NCI-H2196 (cell line): ENCODE results near the gene AP2A2.
"Not testable (repeated sequence)": the region's sequence is repeated elsewhere in the genome, so short reads cannot be mapped to it uniquely, and the experiment has no call there.

ENCODE experiments used
- DNase-seq: peaks from one replicate; lab custom pipeline; 2025; ENCODE audit not compliant: unreplicated experiment; lab: John Stamatoyannopoulos, UW

Gene AP2A2

DNA sequence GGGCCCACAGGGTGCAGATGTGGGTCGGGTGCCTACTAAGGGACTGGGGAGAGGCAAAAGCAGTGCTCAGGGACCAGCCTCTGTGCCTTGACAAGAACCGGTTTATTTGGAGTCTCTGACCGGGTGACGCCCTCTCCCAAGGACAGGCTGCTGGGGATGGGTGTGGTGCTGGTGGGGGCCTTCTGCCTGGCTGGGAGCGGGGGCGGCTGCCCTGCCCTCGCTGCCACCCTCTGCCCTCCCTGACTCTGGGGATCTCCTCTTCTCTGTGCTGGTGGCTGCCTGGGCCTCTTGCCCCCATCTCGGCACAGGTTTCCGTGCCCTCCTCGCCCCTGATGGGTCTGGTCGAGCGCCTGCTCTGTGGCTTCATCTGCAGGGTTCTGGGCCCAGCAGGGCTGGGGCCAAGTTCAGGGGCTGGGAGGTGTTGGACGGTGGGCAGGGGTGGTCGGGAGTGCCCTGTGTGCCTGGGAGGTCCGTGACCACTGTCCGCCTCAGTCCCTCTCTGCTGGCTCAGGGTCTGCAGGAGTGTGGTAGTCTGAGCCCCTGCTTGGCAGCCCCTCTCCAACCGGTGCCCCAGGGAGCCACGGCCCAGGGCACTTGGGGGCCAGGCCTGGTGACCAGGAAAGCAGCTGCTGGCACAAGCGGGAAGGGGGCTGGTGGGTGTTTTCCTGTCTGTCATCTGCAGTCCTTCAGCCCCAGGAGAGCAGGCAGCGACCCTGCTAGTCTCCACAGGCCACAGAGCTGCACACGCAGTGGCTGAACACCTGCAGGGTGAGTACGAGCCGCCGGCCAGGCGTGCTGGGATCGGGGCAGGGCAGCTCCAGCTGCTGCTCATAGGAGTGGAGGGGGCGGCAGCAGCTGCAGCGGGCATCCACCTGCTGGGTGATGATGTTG lies 87.3 kb downstream of the AP2A2 start:
- no peak for DNase-seq

DNA sequence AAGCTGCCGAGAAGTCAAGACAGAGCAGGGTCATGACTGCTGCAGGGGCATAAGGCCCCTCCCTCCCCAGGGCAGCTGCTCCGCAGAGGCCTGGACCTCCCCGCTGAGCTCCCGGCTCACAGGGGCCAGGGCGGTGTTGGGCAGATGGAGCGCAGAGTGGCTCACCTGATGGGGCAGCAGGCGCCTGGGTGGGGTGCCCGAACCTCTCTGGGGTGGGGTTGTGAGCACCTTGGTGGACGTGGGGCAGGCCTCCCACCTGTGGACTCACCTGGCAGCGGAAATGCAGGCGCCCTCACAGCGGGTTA lies 87.9 kb downstream of the AP2A2 start:
- DNase-seq = no peak

DNA sequence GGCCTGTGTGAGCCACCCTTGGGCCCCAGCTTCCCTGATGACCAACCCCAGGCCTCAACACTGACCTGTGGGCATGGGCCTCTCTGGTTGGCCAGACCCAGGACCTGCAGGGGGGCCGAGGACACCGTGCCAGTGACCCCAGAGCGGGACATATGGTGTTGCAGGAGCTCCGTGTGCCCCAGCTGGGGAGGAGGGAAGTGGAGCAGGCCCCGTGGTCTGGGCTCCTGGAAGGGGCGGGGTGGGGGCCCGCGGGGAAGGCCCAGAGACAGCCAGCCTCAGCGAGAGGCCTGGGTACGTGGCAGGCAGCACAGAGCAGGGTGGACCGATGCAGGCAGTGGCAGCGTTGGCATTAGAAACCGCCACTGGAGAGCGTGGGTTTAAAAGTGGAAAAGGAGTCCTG lies 88.6 kb downstream of the AP2A2 start:
- no peak for DNase-seq

DNA sequence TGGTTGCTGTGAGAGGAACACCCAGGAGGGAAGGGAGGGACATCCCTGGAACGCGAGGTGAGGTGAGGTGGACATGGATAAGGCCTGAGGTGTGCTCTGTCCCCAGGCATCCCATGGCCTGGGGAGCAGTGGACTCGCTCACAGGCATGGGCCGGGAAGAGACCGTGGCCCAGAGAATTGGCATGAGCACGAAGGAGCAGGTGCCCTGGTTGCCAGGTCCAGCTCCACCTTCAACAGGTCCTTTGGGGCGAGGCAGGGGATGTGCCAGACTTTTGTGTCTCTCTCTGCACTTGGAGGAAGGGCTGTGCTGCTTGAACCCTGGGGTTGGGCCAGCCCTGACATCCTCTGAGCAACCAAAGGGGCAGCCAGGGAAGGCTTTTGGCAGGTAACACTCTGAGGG lies 89.4 kb downstream of the AP2A2 start:
- DNase-seq = no peak

DNA sequence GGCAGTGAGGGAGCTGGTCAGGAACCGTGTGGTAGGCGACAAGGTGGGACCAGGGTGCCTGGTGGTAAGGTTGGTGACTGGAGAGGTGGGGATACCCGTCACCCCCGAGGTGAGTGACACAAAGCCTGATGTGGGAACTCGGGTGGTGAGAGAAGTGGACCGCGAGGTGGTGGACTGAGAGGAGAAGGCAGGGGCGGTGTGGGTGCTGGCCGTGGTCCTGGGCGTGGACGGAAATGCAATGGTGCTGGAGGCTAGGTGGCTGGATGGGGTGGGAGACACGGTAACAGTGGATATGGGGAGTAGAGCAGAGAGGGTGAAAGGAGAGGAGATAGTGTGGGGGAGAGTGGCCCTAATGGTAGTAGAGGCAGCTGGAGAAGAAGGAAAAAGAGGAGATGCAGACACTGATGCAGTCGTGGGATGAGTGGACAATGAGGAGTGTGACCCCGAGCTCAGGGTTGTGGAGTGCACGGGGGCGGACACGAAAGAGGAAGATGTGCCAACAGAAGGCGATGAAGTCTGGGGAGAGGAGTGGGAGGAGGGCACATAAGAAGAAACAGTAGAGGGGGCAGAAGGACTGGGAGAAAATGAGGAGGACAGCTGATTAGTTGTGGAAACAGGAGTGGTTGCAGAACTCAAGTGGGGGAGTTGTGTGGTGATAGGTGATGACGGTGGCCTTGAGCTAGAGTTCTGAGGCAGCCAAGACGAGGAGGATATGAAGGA lies 90.3 kb downstream of the AP2A2 start:
- no peak for DNase-seq

DNA sequence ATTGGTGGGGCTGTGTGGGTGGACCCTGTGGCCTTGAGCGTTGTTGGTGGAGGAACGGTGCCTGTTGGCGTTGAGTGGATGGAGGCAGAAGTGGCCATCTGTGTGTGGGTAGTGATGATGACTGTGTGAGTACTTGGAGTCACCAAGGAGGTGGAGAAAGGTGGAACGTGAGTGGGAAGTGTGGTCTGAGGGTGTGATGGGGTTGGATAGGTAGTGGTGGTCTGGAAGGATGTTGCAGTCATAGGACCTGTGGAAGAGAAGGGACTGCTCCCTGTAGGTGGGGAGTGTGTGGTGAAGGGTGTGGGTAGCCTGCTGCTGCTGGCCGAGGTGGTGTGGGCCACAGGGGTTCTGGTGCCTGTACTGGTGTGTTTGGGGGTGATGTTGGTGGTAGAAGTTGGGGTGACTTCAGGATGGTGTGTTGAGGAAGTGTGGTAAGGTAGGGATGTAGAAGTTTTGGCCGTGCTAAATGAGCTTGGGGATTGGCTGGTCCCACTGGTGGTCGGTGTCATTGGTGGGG lies 91.0 kb downstream of the AP2A2 start:
- DNase-seq = not testable (repeated sequence)

DNA sequence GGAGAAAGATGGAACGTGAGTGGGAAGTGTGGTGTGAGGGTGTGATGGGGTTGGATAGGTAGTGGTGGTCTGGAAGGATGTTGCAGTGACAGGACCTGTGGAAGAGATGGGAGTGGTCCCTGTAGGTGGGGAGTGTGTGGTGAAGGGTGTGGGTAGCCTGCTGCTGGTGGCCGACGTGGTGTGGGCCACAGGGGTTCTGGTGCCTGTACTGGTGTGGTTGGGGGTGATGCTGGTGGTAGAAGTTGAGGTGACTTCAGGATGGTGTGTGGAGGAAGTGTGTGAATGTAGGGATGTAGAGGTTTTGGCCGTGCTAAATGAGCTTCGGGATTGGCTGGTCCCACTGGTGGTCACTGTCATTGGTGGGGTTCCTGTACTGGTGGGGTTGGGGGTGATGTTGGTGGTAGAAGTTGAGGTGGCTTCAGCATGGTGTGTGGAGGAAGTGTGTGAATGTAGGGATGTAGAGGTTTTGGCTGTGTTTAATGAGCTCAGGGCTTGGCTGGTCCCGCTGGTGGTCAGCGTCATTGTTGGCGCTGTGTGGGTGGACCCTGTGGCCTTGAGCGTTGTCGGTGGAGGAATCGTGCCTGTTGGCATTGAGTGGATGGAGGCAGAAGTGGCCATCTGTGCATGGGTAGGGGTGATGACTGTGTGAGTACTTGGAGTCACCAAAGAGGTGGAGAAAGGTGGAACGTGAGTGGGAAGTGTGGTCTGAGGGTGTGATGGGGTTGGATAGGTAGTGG lies 91.8 kb downstream of the AP2A2 start:
- DNase-seq = no peak

DNA sequence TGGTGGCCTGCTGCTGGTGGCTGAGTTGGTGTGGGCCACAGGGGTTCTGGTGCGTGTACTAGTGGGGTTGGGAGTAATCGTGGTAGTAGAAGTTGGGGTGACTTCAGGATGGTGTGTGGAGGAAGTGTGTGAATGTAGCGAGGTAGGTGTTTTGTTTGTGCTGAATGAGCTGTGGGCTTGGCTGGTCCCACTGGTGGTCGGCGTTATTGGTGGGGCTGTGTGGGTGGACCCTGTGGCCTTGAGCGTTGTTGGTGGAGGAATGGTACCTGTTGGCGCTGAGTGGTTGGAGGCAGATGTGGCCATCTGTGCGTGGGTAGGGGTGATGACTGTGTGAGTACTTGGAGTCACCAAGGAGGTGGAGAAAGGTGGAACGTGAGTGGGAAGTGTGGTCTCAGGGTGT lies 92.4 kb downstream of the AP2A2 start:
- DNase-seq = no peak

DNA sequence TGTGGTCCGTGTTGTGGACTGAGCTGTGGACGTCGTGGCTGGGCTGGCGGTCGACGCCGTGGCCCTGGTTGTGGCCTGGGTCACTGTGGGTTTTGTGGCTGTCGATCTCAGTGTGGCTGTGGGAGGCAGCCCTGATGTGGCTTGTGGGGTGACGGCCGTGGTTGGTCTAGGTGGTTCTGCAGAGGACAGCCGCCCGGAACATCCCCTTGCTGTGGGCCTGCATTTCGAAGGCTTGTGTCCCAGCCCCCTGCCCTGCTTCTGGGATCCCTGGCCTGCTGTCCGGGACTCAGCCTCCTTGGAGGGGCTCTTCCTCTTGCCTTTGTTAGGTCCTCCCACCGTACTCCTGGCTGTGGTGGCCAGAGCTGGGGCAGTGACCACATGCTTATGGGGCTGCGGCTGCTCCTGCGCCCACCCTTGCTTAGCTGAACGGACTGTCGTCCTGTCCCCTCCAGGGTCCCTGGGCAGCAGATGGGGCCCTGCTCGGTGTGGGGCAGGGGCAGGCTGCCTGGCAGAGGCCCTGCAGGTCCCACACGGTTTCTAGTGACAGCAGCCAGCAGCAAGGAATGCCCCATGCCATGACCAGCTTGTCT lies 93.7 kb downstream of the AP2A2 start:
- DNase-seq = no peak

DNA sequence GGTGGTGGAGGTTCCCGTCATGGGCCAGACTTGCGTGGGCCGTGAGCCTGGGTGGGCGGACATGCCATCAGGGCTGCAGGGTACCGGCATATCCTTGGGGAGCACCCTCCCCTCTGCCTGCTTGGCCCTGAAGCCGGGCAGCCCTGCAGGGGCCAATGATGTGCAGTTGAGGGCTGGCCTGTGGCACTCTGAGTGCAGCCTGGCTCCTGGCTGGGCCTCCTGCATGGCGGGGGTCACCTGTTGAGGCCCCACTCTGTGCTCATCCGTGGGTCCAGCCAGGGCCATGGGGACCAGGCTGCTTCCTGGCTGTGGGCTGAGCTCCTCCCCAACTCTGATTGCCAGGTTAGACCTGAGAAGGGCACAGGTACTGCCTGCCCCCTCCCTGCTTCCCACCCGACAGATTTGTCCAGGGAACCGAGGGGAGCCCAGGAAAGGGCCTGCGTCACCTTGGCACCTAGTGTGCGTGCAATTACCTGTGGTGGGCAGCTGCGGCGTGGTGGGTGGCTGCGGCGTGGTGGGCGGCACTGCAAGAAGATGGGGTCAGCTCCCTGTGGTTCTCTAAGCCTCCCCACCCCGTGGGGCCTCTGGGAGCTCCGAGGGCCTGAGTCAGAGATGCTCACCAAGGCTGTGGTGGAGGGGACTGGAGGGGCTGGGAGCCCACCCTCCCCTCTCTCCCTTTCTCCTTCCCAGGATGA lies 94.7 kb downstream of the AP2A2 start:
- no peak for DNase-seq

DNA sequence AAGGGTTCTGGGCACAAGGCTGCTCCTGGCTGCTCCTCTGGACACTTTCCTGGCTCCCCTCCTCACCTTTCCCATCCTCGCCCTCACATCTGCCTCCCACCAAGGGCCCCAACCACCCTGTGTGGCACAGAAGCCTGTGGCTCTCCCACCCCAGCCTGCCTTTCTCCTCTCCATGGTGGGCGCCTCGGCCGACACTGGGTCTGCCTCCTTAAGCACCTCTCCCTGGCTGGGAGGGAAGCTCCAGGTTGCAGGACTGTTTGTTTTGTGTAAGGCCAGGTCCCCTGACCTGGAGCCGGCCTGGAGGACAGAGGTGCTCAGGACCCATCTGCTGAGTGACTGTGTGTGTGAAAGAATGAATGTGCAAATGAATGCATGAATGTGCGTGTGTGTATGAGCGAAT lies 96.7 kb downstream of the AP2A2 start:
- DNase-seq = no peak

DNA sequence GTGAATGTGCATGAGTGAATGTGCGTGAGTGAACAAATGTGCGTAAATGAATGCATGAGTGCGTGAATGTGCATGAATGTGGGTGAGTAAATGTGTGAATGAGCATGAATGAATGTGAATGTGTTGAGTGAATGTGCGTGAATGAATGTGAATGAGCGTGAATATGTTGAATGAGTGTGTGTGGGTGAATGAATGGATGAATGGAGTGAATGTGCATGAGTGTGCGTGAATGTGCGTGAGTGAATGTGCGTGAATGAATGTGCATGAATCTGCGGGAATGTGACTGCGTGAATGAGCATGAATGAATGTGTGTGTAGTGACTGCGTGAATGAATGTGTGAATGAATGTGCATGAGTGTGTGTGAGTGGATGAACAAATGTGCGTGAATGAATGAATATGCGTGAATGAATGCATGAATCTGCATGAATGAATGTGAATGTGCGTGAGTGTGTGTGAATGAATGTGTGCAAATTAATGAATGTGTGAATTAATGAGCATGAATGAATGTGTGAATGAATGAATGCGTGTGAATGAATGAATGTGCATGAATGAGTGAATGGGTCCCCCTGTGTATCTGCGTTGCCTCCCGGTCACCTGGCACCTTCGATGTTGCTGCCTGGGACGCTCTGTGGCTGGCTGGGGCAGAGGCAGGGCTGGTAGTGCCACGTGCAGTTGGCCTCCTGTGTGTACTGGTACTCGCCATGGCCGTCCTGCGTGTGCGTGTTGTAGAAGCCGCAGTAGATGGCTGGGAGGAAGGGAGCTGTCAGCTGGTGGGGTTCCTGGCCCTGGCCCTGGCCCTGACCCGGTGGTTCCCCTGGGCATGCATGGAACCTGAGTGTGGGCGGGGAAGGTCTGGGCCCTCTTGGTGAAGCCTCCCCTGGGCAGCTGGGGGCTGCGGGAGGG lies 97.5 kb downstream of the AP2A2 start:
- DNase-seq = no peak

DNA sequence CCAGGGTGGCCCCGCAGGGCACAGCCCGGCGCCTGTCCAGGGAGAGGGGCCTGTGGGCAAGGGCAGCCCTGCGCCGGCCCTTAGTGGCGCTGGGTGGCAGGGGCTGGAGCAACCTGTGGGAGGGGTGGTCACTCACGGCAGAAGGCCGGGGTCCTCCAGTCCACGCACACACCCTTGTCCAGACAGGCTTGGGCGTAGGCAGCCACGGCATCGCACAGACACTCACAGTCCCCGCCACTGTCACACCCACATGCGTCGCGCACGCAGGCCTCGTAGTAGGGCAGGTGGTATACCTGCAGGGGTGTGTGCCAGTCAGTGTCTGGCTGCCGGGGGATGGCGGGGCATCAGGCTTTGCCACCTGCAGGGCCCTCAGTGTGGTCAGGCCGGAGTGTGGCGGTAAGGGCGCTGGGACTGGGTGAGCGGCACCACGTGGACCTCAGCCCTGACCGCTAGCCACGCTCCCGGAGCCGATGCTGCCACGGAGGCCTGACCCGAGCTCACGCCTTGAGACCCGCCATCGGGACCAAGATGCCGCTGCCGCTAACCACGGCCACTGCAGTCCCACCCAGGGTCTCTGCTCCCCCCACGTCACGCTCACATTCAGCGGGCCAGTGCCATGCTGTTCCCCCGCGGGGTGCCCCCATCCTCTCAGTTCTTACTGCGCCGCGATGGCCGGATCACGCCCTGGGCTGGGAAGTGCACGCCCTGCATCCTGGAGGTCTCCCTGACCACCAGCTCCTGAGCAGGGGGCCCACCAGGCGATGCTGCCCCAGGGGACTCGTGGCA lies 98.3 kb downstream of the AP2A2 start:
- DNase-seq = no peak

DNA sequence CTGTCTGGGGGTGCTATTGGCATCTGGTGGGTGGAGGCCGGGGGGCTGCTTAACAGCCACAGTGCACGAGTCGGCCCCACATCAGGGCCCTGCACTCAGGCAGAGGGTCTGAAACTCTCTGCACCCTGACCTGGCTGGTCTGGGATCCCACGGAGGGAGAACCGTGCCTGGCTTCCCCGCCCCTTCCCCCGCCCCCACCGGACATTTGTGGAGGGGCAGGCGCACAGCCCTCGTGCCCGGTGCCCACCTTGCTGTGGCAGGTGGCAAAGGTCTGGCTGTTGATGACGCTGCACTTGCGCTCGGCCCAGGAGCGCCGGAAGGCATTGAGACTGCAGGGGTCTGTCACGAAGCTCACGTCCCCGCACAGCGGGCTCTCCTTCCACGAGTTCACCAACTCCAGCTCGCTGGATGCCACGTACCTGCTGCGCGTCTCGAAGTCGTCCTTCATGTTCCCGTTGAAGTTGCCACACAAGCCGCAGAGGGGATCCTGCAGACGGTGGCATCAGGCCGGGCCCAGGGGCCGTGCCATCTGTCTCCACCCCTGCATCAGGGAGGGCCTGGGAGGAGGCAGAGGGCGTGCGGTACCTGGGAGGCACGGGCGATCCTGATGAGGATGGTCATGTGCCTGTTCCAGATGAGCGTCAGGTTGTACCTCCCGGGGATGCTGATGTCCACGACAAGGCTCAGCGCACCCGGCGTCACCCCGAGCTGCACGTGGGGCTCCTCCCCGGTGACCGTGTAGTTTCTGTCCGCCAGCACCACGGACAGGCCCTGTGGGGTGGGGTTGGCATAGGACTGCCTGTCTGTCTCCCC lies 99.1 kb downstream of the AP2A2 start:
- DNase-seq = no peak

DNA sequence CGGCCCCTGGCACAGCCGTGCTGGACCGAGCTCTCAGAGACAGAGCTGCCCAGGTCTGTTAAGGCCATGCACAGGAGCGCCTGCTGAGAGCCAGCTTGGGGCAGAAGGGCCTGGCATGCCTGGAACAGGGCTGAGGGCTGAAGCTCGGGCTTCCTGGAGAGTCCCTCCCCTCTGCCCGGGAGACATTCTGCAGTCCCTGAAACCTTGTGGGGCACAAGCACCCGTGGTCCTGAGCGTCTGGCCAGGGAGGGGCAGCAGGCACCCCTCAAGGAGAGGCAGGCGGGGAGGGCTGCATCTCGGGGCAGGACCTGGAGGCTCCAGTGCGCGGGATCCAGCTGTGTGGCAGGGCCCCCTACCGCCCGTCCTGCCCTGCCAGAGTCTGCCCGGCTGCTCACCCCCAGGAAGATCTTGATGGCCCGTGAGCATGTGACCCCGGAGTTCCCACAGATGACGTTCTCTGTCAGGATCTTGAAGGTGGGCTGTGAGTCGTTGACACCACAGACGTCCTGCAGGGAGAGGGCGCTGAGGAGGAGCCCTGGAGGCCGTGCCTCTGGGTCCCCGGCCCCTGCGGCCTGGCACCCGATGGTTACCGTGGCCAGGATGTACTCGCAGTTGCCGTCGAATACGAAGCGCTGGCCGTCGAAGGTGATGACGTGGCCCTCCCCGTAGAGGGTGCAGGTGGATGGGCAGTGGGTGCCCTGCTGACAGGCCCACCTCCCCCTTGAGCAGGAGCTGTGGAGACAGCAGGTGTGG lies 99.9 kb downstream of the AP2A2 start:
- no peak for DNase-seq

DNA sequence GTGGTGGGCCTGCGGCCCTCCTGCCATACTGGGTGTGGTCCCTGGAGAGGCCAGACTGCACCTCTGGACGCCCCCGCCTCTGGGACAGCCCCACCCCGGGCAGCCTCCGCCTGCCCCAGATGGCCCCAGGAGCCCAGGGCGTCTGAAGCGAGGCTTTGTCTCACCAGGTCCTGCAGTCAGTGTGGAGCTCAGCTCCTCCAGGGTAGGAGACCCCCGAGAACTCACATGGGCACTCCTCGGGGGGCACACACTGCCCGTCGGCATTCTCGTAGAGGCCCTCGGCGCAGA lies 100.4 kb downstream of the AP2A2 start:
- no peak for DNase-seq

DNA sequence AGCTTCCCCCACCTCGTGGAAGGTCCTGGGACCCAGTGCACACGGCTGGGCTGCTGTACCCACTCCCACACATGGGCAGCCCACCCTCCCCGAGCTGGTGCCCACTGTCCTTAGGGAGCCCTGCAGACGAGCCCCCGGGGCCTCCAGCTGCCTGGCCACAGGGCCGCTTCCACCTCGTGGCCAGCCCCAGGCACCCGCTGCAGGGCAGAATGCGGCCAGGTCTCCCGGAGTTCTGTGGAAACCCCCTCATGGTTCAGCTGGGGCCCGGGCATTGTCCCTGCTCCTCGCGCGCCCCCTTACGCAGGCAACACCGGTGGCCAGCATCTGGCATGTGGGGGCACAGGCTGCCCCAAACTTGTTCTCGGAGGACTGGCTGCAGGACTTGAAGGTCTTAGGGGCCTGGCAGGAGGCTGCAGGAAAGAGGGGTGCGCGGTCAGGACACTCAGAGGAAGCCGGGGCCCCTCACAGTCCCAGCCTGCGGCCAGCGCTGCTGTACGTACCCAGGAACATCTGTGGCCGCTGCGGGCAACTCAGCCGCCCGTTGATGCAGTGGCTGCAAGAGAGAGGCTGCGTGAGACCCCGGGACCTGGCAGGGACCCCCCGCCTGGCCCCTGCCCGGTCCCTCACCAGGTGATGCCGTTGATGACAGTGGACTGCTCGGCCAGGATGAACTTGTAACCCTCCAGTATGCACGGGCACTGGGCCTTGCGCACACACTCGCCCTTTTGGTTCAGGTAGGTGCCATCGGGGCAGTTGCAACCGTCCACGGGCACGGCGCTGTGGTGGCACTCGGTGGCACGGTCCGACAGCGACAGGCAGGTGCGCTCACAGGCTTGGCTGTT lies 101.2 kb downstream of the AP2A2 start:
- DNase-seq = no peak
